8988T (cell line): ENCODE results near the gene MYMX.
A peak's percentile ranks its signal among the peaks of the same experiment; 100 is the strongest.

Source experiments
- DNase-seq: peaks from one replicate; pipeline ENCODE4 v3.0.0; 2011

Gene MYMX

DNA sequence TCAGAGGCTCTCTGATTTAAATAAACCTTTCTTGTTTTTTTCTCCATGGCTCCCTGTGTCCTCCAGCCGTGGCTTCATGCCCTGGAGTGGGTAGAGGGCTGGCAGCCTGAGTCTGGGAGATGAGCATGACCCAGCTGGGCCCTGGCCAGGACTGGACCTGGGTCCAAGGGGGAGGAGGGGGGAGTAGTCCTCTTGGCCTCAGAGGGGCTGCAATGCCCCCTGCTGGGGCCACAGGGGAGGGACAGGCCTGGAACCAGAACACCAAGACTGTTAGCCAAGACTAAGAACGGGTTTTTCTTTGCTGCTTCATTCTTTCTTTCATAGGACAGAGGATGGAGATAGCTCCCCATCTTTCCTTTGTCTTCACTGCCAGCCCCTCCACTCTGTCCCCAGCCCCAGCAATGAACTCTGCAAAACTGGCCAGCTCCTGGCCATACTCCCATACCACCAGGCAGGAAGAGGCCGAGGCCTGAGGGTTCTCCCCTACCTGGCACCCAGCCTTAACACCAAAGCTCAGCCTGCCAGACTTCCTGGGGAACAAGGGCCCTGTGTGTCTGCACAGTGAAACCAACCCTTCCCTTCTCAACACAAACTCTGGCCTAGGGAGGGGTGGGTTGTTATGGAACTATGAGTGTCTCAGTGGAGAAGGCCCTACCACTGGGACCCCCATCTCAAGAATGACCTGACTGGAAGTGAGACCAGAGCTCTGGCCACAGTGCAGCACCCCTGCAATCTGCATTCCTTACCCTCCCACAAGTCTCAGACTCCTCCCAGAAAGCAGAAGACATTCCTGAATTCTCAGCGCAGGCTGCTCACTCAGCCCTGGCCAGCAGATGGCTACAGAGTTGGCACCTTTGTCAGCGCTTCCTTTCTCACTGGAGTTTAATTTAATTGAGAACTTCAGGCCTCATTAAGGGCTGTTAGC, 17.6 kb downstream of the MYMX start:
- DNase-seq = peak; percentile 76

DNA sequence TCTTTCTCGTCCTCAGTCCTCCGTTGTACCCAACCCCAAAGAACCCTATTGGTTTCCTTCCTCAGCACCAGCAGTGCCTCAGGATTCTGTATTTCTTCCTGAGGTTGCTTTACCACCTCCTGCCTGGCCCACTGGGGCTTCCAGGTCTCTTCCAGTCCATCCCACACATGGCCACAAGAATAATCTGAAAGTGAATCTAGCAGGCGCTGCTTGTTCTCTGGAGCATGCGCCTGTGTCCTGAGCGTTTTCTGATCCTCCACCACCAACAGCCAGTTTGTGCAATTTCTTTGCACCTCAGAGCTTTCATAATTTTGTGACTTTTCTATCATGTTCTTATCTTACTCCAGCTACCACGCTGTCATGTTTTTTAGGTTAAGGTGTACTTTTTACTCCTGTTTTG, 18.5 kb downstream of the MYMX start:
- no peak for DNase-seq

DNA sequence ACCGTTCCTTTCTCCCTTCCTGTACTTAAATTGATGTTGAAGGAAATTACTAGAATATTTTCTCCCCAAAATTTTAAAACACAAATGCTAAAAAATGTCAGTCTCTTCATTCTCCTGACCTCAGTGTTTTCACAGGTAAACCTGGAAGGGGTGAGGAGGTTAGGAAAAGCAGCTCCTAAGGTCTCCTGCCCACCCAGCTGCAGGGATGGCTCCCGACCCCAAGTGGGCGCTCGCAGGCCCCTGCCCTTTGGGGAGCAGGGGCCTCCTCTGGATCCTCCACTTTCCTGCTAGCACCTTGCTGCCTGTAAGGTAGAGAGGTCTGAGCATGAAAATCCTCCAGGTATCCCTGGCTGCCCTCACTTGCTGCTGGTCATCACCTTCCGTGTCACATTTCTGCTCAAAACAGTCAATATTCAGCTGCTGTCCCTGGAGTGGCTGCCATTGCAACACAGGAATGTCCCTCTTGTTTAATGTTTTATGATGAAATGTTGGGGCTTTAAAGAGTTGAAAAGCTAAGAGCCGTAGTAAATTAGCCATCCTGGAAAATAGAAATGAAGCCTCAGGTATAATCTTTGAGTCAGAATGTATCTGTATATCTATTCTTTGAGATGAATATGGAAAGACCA, 19.3 kb downstream of the MYMX start:
- DNase-seq = no peak

DNA sequence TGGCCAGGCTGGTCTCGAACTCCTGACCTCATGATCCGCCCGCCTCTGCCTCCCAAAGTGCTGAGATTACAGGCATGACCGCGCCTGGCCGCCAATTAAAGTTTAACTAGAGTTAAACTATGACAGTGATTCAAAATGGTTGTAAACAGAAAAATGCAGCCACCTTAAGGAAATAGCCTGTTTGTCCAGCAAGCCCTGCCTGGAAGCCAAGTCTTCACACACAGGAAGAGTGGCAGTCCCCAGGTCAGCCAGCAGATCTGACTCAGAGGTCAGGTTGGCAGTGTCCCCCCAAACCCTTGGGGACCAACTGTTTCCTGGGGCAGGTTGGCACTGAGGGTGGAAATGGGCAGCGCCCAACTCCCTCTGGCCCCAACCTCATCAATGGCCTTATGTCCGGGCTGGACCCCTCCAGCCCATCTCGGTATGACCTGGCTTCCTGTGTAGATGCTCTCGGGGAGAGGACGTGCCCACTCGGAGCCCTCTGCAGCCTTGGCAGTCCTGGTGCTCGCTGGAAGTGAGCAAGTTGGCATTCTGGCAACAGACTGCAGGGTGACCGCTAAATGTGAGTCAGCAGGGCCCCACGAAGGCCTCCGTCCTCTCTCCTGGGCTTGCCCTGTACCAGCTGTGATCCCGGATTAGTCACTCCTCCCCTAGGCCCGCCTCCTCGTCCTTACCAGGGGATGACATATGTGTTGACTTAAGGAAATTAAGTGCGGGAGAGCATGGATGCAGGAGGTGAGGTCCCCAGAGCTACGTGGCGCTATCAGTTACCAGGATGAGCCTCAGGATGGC, 20.5 kb downstream of the MYMX start:
- peak; percentile 70 for DNase-seq

DNA sequence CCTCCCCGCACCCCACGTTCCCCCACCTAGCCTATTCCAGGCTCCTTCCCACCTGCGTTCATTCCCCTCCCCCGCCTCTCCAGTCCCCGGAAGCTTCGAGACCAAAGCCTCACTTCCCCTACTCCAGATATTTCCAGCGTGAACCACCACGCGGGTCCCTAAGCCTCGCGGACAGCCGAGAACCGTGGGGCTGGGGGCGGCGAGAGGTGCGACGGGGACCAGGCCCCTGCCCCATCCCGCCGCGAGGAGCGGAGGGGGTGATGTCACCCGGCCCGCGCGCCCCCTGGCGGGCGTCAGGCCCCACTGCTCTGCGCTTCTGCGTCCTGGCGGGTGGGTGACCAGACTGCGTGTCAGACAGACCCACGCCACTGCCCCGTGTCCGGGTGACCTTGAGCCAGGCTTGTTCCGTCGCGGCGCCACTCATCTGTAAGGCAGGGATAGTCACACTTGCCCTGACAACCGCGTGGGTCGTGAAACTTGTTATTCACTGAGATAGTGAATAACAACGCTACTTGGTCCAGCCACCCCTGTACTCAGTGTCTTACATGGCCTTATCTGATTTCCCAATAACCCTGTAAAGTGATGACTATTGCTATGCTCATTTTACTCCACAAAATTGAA, 21.2 kb downstream of the MYMX start:
- peak; percentile 72 for DNase-seq

DNA sequence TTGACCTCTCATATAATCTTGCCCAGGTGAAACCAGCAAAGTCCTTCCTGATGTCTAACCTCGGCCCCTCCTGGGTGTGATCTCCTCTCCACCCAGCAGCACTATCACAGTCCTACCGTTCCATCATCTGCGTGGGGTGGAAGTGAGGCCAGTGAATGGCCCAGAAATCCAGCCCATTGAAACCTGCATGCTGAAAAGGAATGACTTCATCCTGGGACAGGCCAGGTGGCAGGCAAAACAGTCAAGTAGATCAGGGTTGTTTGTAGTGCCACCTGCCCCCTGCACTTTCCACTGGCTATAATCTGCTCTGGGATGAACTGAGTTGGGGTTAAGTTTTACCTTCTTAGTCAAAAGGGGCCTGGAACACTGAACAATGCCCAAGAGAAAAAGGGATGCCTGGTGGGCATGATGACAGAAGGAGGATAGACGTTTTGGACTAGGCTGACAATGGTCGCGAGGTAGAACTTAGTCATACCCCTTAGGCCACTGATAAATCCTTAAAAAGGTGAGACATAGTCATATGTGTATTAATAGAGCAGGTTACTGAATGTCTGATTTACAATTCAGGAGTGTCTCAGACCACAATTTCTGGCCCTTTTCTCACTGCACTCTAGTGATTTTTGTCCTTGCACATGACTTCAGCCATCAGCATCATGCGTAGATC, 22.1 kb downstream of the MYMX start:
- no peak for DNase-seq

DNA sequence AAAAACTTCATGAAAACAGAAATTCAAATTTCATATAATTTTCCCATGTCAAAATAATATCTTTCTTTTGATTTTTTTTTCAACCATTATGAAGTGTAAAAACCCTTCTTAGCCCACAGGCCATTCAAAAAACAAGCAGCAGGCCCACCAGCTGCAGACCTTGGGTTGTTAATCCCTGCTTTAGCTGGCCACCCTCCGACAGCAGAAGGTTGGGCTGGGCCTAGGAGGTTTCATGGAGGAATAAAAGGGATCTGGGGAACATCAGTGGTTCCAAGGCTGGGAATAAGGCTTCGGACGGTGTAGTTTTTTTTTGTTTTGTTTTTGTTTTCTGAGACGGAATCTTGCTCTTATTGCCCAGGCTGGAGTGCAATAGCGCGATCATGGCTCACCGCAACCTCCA, 26.6 kb downstream of the MYMX start:
- DNase-seq = no peak

DNA sequence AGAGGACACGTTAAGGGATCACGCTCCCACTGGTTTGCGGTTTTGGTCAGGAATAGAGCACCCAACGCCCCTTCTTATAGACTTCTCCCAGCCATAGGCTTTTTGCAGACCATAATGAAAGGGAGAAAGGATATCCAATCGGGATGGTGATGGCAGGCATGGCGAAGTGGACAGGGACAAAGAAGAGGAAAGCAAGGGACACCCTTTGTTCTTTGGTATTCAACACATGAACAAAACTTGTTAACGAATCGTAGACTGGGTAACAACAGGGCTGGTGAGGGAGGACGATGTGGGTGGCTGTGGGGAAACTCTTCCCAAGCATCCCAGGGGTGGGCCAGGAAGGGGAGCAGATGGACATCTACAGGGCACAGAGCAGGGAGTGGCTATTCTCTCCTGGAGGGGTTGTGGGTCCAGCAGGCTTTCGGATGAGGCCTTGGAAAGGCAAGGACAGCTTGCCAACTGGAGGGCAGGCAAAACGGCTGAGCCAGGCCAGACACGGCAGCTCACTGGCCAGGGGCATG, 28.7 kb downstream of the MYMX start:
- no peak for DNase-seq

DNA sequence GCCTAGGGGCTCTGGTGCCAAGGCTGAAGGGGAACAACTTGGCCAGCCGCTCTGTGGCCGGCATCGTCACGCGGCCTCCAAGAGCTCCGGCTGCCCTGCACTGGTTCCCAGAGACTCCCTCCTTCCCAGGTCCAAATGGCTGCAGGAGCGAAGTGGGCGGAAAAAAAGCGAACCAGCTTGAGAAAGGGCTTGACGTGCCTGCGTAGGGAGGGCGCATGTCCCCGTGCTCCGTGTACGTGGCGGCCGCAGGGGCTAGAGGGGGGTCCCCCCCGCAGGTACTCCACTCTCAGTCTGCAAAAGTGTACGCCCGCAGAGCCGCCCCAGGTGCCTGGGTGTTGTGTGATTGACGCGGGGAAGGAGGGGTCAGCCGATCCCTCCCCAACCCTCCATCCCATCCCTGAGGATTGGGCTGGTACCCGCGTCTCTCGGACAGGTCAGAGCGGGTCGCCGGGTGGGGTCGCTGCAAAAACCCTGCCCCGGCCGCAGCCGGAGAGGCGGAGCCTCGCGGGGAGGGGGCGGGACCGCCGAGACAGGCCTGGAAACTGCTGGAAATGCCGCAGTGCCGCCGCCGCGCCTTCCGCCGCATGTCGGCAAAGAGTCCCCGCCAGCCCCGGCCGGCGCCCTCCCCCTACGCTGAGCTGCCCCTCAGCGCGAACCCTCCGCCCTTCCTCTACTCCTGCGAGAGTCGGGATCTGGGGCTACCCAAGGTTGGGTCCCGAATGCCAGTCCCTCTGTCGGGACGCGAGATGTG, 29.4 kb downstream of the MYMX start:
- peak; percentile 66 for DNase-seq

DNA sequence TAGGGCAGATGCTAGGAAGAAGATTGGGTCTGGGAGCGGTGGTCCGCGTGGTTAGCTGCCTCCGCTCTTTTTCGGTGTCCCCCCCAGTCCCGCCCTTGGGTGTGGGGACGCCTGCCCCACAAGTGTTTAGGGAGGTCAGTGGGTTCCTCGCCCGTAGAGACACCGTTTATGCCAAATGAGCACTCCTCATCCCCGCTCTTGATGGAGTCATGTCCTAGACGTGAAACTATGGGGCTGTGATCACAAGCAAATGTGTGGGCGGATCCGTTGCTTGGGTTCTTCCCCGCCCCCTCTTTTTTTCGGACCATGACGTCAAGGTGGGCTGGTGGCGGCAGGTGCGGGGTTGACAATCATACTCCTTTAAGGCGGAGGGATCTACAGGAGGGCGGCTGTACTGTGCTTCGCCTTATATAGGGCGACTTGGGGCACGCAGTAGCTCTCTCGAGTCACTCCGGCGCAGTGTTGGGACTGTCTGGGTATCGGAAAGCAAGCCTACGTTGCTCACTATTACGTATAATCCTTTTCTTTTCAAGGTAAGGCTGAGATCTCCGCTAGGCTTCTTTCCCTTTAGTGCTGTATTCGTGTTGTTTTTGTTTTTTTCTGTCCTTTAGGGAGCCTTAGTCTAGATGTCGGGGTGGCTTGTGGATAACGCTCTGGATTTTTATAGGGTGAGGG, 30.1 kb downstream of the MYMX start, which contains the start of gene HSP90AB1:
Gene HSP90AB1, plus strand, starts transcription at position 439 of the 675 bp plus-strand sequence. CDS start 1,529 bp downstream, outside the sequence.
- DNase-seq = no peak

DNA sequence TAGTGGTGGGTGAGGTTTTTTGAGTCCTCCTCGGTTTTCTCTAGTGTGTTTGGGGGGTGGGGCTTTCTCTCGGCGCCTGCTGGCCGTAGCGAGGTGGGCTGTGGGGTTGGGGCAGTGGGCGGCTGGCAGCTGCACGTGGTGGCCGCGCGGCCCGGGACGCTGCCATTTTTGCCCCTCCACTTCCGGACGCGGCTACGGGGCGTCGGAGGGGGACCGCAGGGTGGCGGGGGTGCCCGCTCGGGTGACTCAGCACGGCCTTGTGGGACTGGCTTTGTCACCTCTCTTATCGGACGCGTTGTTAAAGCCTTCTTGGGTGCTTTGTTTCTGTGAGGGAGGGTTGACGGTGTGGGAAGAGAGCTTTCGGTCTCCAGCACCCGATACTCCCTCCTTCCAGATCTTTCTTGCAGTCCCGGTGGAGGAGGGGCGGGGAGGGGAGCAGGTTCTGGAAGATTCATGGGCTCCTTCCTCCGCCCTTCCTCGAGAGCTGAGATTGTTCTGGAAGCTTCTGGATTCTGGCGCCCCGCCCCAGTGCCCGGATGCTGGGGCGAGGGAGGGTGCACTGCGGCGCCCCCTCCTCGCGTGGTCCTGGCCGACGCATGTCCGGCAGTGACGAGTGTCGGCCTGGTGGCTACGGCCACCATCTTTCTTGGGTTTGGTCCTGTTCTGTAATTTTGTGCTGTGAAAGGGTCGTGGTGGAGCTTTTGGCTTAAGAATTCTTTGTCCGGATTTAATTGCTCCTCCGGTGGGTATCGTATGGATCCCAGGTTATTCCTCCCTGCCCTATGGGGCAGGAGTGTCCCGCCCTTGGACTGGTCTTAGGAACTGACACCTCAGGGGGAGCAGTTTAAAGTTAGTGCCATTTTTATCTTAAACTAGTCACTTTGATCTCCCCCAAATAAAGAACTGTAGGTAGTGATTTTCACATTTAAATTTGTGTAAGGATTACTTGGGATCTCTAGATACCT, 30.9 kb downstream of the MYMX start:
- no peak for DNase-seq

DNA sequence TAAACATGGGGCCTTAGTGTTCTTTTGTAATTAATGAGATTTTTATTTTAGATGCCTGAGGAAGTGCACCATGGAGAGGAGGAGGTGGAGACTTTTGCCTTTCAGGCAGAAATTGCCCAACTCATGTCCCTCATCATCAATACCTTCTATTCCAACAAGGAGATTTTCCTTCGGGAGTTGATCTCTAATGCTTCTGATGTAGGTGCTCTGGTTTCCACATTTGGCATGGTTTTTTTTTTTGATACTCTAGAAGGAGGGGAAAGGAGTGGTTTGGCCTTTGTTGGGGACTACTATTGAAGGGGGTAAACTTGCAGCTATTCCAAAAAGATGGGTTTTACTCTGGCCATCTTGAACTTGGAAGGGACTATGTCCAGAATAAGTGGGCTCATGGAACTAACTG, 31.9 kb downstream of the MYMX start:
- no peak for DNase-seq

DNA sequence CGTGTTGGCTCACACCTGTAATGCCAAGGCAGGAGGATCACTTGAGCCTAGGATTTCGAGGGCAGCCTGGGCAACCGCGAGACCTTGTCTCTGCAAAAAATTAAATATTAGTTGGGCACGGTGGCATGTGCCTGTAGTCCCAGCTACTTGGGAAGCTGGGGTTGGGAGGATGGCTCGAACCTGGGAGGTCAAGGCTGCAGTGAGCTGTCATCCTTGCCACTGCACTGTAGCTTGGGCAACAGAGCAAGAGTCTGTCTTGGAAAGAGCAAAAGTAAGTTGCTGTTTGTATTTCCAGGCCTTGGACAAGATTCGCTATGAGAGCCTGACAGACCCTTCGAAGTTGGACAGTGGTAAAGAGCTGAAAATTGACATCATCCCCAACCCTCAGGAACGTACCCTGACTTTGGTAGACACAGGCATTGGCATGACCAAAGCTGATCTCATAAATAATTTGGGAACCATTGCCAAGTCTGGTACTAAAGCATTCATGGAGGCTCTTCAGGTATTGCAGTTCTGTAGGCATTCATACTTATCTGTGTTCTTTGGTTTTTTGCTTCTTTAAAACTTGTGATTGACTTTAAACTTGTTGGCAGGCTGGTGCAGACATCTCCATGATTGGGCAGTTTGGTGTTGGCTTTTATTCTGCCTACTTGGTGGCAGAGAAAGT, 32.5 kb downstream of the MYMX start:
- DNase-seq = no peak

DNA sequence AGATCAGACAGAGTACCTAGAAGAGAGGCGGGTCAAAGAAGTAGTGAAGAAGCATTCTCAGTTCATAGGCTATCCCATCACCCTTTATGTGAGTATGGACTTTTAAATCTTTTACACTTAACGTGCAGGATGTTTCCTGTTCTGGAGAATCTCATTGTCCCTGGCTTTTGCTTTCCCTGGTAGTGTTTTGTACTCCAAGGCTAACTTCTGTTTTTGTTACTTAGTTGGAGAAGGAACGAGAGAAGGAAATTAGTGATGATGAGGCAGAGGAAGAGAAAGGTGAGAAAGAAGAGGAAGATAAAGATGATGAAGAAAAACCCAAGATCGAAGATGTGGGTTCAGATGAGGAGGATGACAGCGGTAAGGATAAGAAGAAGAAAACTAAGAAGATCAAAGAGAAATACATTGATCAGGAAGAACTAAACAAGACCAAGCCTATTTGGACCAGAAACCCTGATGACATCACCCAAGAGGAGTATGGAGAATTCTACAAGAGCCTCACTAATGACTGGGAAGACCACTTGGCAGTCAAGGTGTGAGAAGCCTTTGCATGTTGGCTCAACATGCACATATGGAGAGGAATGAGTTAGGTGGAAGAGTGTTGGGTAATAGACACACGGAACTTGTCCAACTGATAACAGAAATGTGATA, 33.5 kb downstream of the MYMX start:
- no peak for DNase-seq

DNA sequence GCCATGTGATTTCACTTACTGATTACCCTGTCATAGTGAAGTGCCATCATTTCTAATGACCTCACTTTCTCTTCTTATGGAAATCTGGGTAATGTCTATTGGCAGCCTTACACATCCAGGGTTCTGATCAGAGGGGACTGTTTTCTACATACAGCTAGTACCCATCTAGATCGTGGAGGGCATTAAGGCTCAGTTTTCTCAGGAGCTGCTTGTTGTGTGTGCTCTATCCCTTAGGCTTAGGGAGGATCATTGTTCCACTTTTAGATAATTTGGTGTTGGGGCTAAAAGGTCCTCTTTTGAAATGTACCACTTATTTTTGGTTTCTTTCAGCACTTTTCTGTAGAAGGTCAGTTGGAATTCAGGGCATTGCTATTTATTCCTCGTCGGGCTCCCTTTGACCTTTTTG, 34.0 kb downstream of the MYMX start:
- no peak for DNase-seq

DNA sequence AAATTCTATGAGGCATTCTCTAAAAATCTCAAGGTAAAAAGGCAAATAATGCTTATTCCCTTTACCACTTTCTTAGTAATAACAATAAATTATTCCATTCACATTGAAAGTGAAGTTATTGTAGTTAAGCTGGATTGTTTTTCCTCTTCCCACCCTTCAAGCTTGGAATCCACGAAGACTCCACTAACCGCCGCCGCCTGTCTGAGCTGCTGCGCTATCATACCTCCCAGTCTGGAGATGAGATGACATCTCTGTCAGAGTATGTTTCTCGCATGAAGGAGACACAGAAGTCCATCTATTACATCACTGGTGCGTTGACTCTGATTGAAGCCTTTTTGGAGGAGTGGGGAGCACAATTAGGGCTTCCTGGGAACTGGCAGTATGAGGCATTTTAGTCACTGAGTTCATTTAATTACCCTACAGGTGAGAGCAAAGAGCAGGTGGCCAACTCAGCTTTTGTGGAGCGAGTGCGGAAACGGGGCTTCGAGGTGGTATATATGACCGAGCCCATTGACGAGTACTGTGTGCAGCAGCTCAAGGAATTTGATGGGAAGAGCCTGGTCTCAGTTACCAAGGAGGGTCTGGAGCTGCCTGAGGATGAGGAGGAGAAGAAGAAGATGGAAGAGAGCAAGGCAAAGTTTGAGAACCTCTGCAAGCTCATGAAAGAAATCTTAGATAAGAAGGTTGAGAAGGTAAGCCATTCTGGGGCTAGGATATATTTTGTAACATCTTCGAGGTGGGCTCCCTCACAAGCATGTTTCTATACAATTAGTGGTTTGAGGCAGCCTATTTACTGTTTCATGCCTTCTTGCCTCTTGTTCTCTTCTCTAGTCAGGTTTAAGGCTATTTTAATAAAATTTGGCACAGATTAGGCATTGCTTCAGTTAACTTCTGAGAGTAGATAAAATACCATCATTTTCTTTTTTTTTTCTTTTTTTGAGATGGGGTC, 35.1 kb downstream of the MYMX start:
- DNase-seq = no peak
